H1 (cell line): ENCODE results near the gene RPP25L. TPM values are rescaled to one million over a fixed set of nuclear protein-coding genes. Genes with fewer than 3 reads are reported as not detected.
A peak's percentile ranks its signal among the peaks of the same experiment; 100 is the strongest.

Experiments used
- CTCF ChIA-PET: fragments of 300-600 bp; sonication (Branson Sonifier 250); formaldehyde crosslinking; loops from one replicate; lab custom pipeline; 2021; ENCODE audit not compliant: partially characterized antibody; lab: Charles Lee
- POLR2A ChIA-PET: fragments of 300-600 bp; sonication (Branson Sonifier 250); formaldehyde crosslinking; loops from one replicate; lab custom pipeline; 2021; ENCODE audit warnings: inconsistent platforms; ENCODE audit not compliant: partially characterized antibody; lab: Charles Lee
- DNase-seq, 2 experiments: peaks; one replicate each; pipeline versions ENCODE4 v3.0.0 to v3.0.0-alpha.2; 2010 to 2022; ENCODE audit warnings: low spot score in 2 of 2, low read depth in 1 of 2, mixed read lengths in 1 of 2
- FAIRE-seq: peaks from 2 replicates; lab custom pipeline; 2011; peaks lifted over from hg19 to GRCh38; lab: Jason Lieb, UNC
- H2AFZ ChIP-seq: 2 replicates; pipeline ENCODE4 v1.8.1; 2012; ENCODE audit warnings: low read length, inconsistent platforms
- H2AK5ac ChIP-seq: 2 replicates; pipeline ENCODE4 v1.6.1; 2013; ENCODE audit warnings: low read depth, low read length
- H2BK120ac ChIP-seq: replicated peaks from 2 replicates; pipeline ENCODE3; 2013; ENCODE audit warnings: low read depth, low read length, inconsistent platforms
- H2BK12ac ChIP-seq: 2 replicates; pipeline ENCODE4 v1.6.1; 2013; ENCODE audit warnings: low read depth, low read length
- H2BK15ac ChIP-seq: 2 replicates; pipeline ENCODE4 v1.6.1; 2013; ENCODE audit warnings: low read length
- H2BK20ac ChIP-seq: 2 replicates; pipeline ENCODE4 v1.6.1; 2013; ENCODE audit warnings: low read length
- H2BK5ac ChIP-seq: 2 replicates; pipeline ENCODE4 v1.6.1; 2013; ENCODE audit warnings: low read depth, low read length
- H3K14ac ChIP-seq: 2 replicates; pipeline ENCODE4 v1.6.1; 2013; ENCODE audit warnings: inconsistent platforms; ENCODE audit not compliant: insufficient read length
- H3K18ac ChIP-seq: 2 replicates; pipeline ENCODE4 v1.6.1; 2013; ENCODE audit warnings: low read length; ENCODE audit errors: extremely low read depth
- H3K23ac ChIP-seq: 2 replicates; pipeline ENCODE4 v1.6.1; 2013; ENCODE audit warnings: inconsistent platforms; ENCODE audit not compliant: insufficient read length
- H3K23me2 ChIP-seq: 2 replicates; pipeline ENCODE4 v1.6.1; 2013; ENCODE audit warnings: low read depth, low read length
- H3K27ac ChIP-seq: 2 replicates; pipeline ENCODE4 v1.6.1; 2011; ENCODE audit warnings: low read depth, low read length, inconsistent platforms
- H3K27me3 ChIP-seq, 4 experiments: replicated peaks in 1 of 4; 1 replicate in 1 of 4; 2 replicates in 3 of 4; pipeline versions ENCODE4 v1.6.1 to v1.8.1; 2011 to 2013; ENCODE audit warnings: low read length in 3 of 4, mild to moderate bottlenecking in 3 of 4, inconsistent platforms in 2 of 4, mixed read lengths in 2 of 4, moderate library complexity in 1 of 4; ENCODE audit not compliant: control insufficient read depth in 3 of 4, insufficient read depth in 3 of 4; ENCODE audit errors: extremely low read depth in 1 of 4
- H3K36me3 ChIP-seq, 4 experiments: 2 replicates each; pipeline versions ENCODE4 v1.6.1 to v1.8.1; 2011 to 2013; ENCODE audit warnings: mild to moderate bottlenecking in 4 of 4, low read length in 3 of 4, moderate library complexity in 2 of 4, control low read depth in 1 of 4, inconsistent platforms in 1 of 4; ENCODE audit not compliant: insufficient read depth in 4 of 4, control insufficient read depth in 2 of 4
- H3K4ac ChIP-seq: replicated peaks from 2 replicates; pipeline ENCODE3; 2013; ENCODE audit warnings: low read length, low read depth, mixed read lengths, inconsistent platforms; ENCODE audit not compliant: insufficient read length
- H3K4me1 ChIP-seq, 4 experiments: replicated peaks in 1 of 4; 1 replicate in 1 of 4; 2 replicates in 3 of 4; pipeline versions ENCODE4 v1.6.1 to v1.8.1; 2011 to 2013; ENCODE audit warnings: low read length in 3 of 4, inconsistent platforms in 2 of 4, mixed read lengths in 1 of 4; ENCODE audit not compliant: insufficient read depth in 4 of 4, control insufficient read depth in 3 of 4
- H3K4me2 ChIP-seq, 2 experiments: 2 replicates each; pipeline versions ENCODE4 v1.6.1 to v1.8.1; 2011 to 2013; ENCODE audit warnings: low read depth in 2 of 2, low read length in 2 of 2, control low read depth in 1 of 2, inconsistent platforms in 1 of 2, mild to moderate bottlenecking in 1 of 2; ENCODE audit not compliant: insufficient read depth in 1 of 2
- H3K4me3 ChIP-seq, 4 experiments: fragments of 200-600, 300-600 bp in 1 of 4; sonication (generic), shearing (Covaris generic), sonication (Bioruptor Twin) in 1 of 4; 2 replicates each; pipeline versions ENCODE4 v1.5.1 to v1.8.1; 2011 to 2016; ENCODE audit warnings: low read length in 4 of 4, low read depth in 3 of 4, control low read depth in 2 of 4, inconsistent platforms in 2 of 4, mild to moderate bottlenecking in 2 of 4, mixed read lengths in 1 of 4, moderate library complexity in 1 of 4; ENCODE audit not compliant: insufficient read depth in 2 of 4; ENCODE audit errors: extremely low read depth in 1 of 4
- H3K56ac ChIP-seq: replicated peaks from 2 replicates; pipeline ENCODE3; 2013; ENCODE audit warnings: low read depth, mild to moderate bottlenecking, mixed read lengths, low read length, inconsistent platforms; ENCODE audit not compliant: insufficient read length
- H3K79me1 ChIP-seq: 2 replicates; pipeline ENCODE4 v1.6.1; 2013; ENCODE audit warnings: low read depth, low read length, control low read depth
- H3K79me2 ChIP-seq, 2 experiments: 2 replicates each; pipeline versions ENCODE4 v1.6.1 to v1.8.1; 2012 to 2013; ENCODE audit warnings: low read length in 2 of 2, mild to moderate bottlenecking in 2 of 2, inconsistent platforms in 1 of 2; ENCODE audit not compliant: insufficient read depth in 2 of 2, control insufficient read depth in 1 of 2
- H3K9ac ChIP-seq, 4 experiments: replicated peaks in 1 of 4; 1 replicate in 1 of 4; 2 replicates in 3 of 4; pipeline versions ENCODE4 v1.6.1 to v1.8.1; 2011 to 2013; ENCODE audit warnings: low read depth in 3 of 4, low read length in 3 of 4, control low read depth in 2 of 4, mild to moderate bottlenecking in 2 of 4, moderate library complexity in 2 of 4, inconsistent platforms in 1 of 4; ENCODE audit errors: extremely low read depth in 1 of 4
- H3K9me3 ChIP-seq, 2 experiments: 2 replicates each; pipeline versions ENCODE4 v1.6.1 to v1.8.1; 2012 to 2013; ENCODE audit warnings: mild to moderate bottlenecking in 2 of 2, moderate library complexity in 2 of 2, control low read depth in 1 of 2, inconsistent platforms in 1 of 2, low read depth in 1 of 2, low read length in 1 of 2, mixed read lengths in 1 of 2; ENCODE audit not compliant: insufficient read depth in 2 of 2
- H4K20me1 ChIP-seq, 2 experiments: replicated peaks in 1 of 2; 2 replicates each; pipeline versions ENCODE3 to v1.8.1; 2011 to 2013; ENCODE audit warnings: inconsistent platforms in 2 of 2, low read length in 2 of 2, mild to moderate bottlenecking in 1 of 2; ENCODE audit not compliant: insufficient read depth in 2 of 2, control insufficient read depth in 1 of 2
- H4K5ac ChIP-seq: 2 replicates; pipeline ENCODE4 v1.6.1; 2013; ENCODE audit warnings: low read length, low read depth, mixed read lengths, inconsistent platforms; ENCODE audit not compliant: insufficient read length
- H4K8ac ChIP-seq: 2 replicates; pipeline ENCODE4 v1.8.0; 2013; ENCODE audit warnings: mild to moderate bottlenecking, moderate library complexity, low read length, inconsistent platforms; ENCODE audit not compliant: insufficient read depth; ENCODE audit errors: extremely low read depth
- H4K91ac ChIP-seq: replicated peaks from 2 replicates; pipeline ENCODE3; 2013; ENCODE audit warnings: low read length, mixed read lengths, inconsistent platforms; ENCODE audit not compliant: insufficient read length
- ATF3 ChIP-seq: IDR thresholded peaks from 2 replicates; pipeline ENCODE4 v1.6.1; 2011; ENCODE audit warnings: low read depth, mild to moderate bottlenecking, low read length; ENCODE audit not compliant: insufficient read depth
- BACH1 ChIP-seq: IDR thresholded peaks from 2 replicates; pipeline ENCODE4 v1.6.1; 2012; ENCODE audit warnings: low read length, improper control_type of control experiment
- HDAC2 ChIP-seq, 2 experiments: fragments of 300-600 bp in 1 of 2; sonication (generic) in 1 of 2; IDR thresholded peaks; 2 replicates each; pipeline ENCODE4 v1.6.1; 2011 to 2012; ENCODE audit warnings: low read depth in 2 of 2, low read length in 2 of 2, mild to moderate bottlenecking in 2 of 2, moderate library complexity in 2 of 2, borderline replicate concordance in 1 of 2, inconsistent platforms in 1 of 2
- JUN ChIP-seq: IDR thresholded peaks from 2 replicates; pipeline ENCODE4 v1.6.1; 2011; ENCODE audit warnings: low read depth, mild to moderate bottlenecking, improper control_type of control experiment, low read length
- KDM5A ChIP-seq: fragments of 200-600 bp; IDR thresholded peaks from 2 replicates; pipeline ENCODE4 v1.7.1; 2012; ENCODE audit warnings: mild to moderate bottlenecking, low read length, inconsistent platforms, mixed read lengths
- SIX5 ChIP-seq: IDR thresholded peaks from 2 replicates; pipeline ENCODE4 v1.6.1; 2011; ENCODE audit warnings: mild to moderate bottlenecking, low read depth, low read length
- SP4 ChIP-seq: IDR thresholded peaks from 2 replicates; pipeline ENCODE4 v1.6.1; 2012; ENCODE audit warnings: low read length, inconsistent platforms
- SUZ12 ChIP-seq: fragments of 200-600 bp; sonication (generic); IDR thresholded peaks from 2 replicates; pipeline ENCODE4 v1.6.1; 2012; ENCODE audit warnings: mild to moderate bottlenecking, inconsistent platforms, low read length, moderate library complexity, mixed read lengths
- TEAD4 ChIP-seq: IDR thresholded peaks from 2 replicates; pipeline ENCODE4 v1.6.1; 2012; ENCODE audit warnings: low read depth, low read length, inconsistent platforms, mixed read lengths
- USF2 ChIP-seq: IDR thresholded peaks from 2 replicates; pipeline ENCODE4 v1.6.1; 2011; ENCODE audit warnings: low read length, improper control_type of control experiment
- WGBS, 2 experiments: shearing (Covaris generic) in 1 of 2; methylation state at CpG; one replicate each; pipeline versions ENCODE4 v1.1.6 to v1.1.7; 2013 to 2015; ENCODE audit warnings: low lambda C conversion rate in 2 of 2, mixed read lengths in 2 of 2, inconsistent platforms in 1 of 2, low coverage in 1 of 2, missing lambda C conversion rate in 1 of 2; ENCODE audit not compliant: insufficient replicate concordance in 2 of 2, insufficient coverage in 1 of 2, insufficient read length in 1 of 2; ENCODE audit errors: extremely low coverage in 1 of 2, missing lambda C conversion rate in 1 of 2; 5-methylcytosine and 5-hydroxymethylcytosine counted together
- polyA plus RNA-seq, 7 experiments: library from polyadenylated mRNA; depleted of rRNA in 3 of 7; stranded (reverse) in 5 of 7; unstranded in 2 of 7; fragments of >200 nt in 5 of 7; fragments of 200-250 nt in 2 of 7; gene quantifications; 1 replicate in 5 of 7; 2 replicates in 1 of 7; 4 replicates in 1 of 7; pipeline versions ENCODE4 v1.2.1 to v1.2.3, GENCODE V29; 2011 to 2013; ENCODE audit warnings: missing spikeins in 2 of 7, mixed read lengths in 2 of 7
- total RNA-seq: library from RNA; stranded (reverse); fragmentation: NEBNext Ultra II Directional; extraction: Animal tissue kit (Norgen Biotek cat#: 25700); gene quantifications from 2 replicates; pipeline ENCODE4 v1.2.1, GENCODE V29; 2021

RPP25L gene
- total and polyA plus RNA-seq, 2 of the 8 experiments (the other 6 are each of a cell fraction or from before 2014, with no cell fraction given): 21.6 to 75.0 TPM

GRCh38 chr9:34589636-34590380 is 22.1 kb downstream of the RPP25L start, which contains the start of gene CNTFR:
Gene CNTFR (minus strand): TSS chr9:34589724. CDS start chr9:34568981, 20,743 bp downstream.
- FAIRE-seq (no peak), DNase-seq (no peak)
- Histone ChIP-seq H3K4ac (no peak within 1 kb of the TSS), H3K23me2 (peaks cover 15% of the 10 kb centered on the region), H3K36me3 (peaks cover 0 to 9% (median 0%) of the 10 kb centered on the region in 4 experiments; a peak in 1 of 8 replicates), H3K23ac (no peak within 1 kb of the TSS), H3K18ac (peak within 1 kb of the TSS; percentile 84), H2BK5ac (no peak within 1 kb of the TSS), H2BK12ac (peak within 1 kb of the TSS; percentile 75; the same call in 1 of the 2 replicates), H2BK20ac (0 out of 2 replicates have a peak within 1 kb of the TSS, but pooled peaks have one; percentile 18), H3K56ac (no peak within 1 kb of the TSS), H2BK15ac (peak within 1 kb of the TSS; percentile 72; the same call in 1 of the 2 replicates), H4K20me1 (peaks cover 11 to 12% of the 10 kb centered on the region in 2 experiments), H3K4me3 (peak within 1 kb of the TSS; percentile 36 to 74 (median 52)), H2AK5ac (no peak within 1 kb of the TSS), H3K79me1 (no peaks in the 10 kb centered on the region), H3K9ac (no peak within 1 kb of the TSS), H3K14ac (no peak within 1 kb of the TSS), H4K8ac (peak within 1 kb of the TSS; percentile 52), H3K79me2 (no peaks in the 10 kb centered on the region), H3K27ac (no peak within 1 kb of the TSS), H3K4me1 (peaks cover 10 to 43% (median 23%) of the 10 kb centered on the region in 4 experiments), H3K27me3 (peaks cover 76 to 96% (median 91%) of the 10 kb centered on the region in 4 experiments), H2AFZ (peak within 1 kb of the TSS; percentile 19; the same call in 1 of the 2 replicates), H2BK120ac (no peak within 1 kb of the TSS), H4K5ac (no peak within 1 kb of the TSS), H4K91ac (no peak within 1 kb of the TSS), H3K4me2 (peak within 1 kb of the TSS; percentile 76 to 85), H3K9me3 (peaks cover 0 to 4% of the 10 kb centered on the region in 2 experiments; a peak in 1 of 4 replicates)
- ChIA-PET POLR2A (interaction anchor here (3.4 kb wide), 1 partner anchor 11 kb away, joined by 25 read pairs; no protein-coding TSS in a partner anchor), CTCF (interaction anchor here (0.7 to 3.8 kb wide), 7 partner anchors 8 to 43 kb away, joined by 3 to 37 read pairs (median 15); no protein-coding TSS in a partner anchor)
- 1% methylated on average over 32 of the region's 104 CpGs; no CpG with 5 or more reads in 1 of the 2 experiments for WGBS, 2 experiments
- TF ChIP-seq JUN: no peak
- no peak for TF ChIP-seq SP4
- TF ChIP-seq SUZ12: peak; percentile 34
- TF ChIP-seq HDAC2 (IDR thresholded peaks at IDR 0.05; ENCODE audit: borderline replicate concordance in 1 of 2, low read depth in 2 of 2, low read length in 2 of 2): no peak
- no peak for TF ChIP-seq TEAD4
- TF ChIP-seq KDM5A: no peak
- TF ChIP-seq SIX5: no peak
- TF ChIP-seq ATF3: no peak
- peak; percentile 25; the same call in 1 of the 2 replicates for TF ChIP-seq USF2
- TF ChIP-seq BACH1: no peak
